K562 (cell line): ENCODE results near the gene MATCAP1. TPM values are rescaled to one million over a fixed set of nuclear protein-coding genes. Genes with fewer than 3 reads are reported as not detected.

Experiments
- ATAC-seq: fragments of 200-7000 bp; cut with Tn5 transposase; 3 replicates; pipeline ENCODE4 v1.9.1; 2020; ENCODE audit warnings: moderate library complexity
- BruUV-seq: library from RNA; stranded (reverse); fragments of 400-500 nt; replicated peaks from 2 replicates; lab custom pipeline; 2021; lab: Mats Ljungman, UMichigan
- CTCF ChIA-PET: fragments of 300-600 bp; formaldehyde crosslinking; extraction: SDS; loops from one replicate; lab custom pipeline; 2021; ENCODE audit warnings: low intra/inter-chr PET ratio; lab: Yijun Ruan, JAX
- POLR2A ChIA-PET: fragments of 300-600, 350-650 bp; sonication (Branson Sonifier 250); formaldehyde crosslinking; extraction: SDS; loops from one replicate; lab custom pipeline; 2021; ENCODE audit warnings: antibody characterized with exemption, inconsistent platforms; lab: Yijun Ruan, JAX
- DNase-seq, 4 experiments: peaks; one replicate each; pipeline versions ENCODE4 v3.0.0 to v3.0.0-alpha.2; 2011 to 2018; ENCODE audit warnings: low spot score in 3 of 4, mixed read lengths in 3 of 4; ENCODE audit errors: extremely low read depth in 1 of 4
- FAIRE-seq: peaks from 2 replicates; lab custom pipeline; 2011; peaks lifted over from hg19 to GRCh38; lab: Jason Lieb, UNC
- H2AFZ ChIP-seq: 2 replicates; pipeline ENCODE4 v1.6.0; 2011; ENCODE audit warnings: low read depth, low read length, control low read depth, inconsistent platforms
- H3K27ac ChIP-seq: fragments of 200-600 bp; 3 replicates; pipeline ENCODE4 v1.8.0; 2011; ENCODE audit warnings: low read depth, mild to moderate bottlenecking, control low read depth, inconsistent platforms, low read length, moderate library complexity, mixed read lengths; ENCODE audit errors: extremely low read depth
- H3K27me3 ChIP-seq, 2 experiments: fragments of 300-600 bp in 1 of 2; 2 replicates in 1 of 2; 3 replicates in 1 of 2; pipeline versions ENCODE4 v1.6.0 to v1.8.0; 2011; ENCODE audit warnings: inconsistent platforms in 2 of 2, low read length in 2 of 2, mild to moderate bottlenecking in 1 of 2, mixed read lengths in 1 of 2, moderate library complexity in 1 of 2; ENCODE audit not compliant: control insufficient read depth in 2 of 2, insufficient read depth in 2 of 2
- H3K36me3 ChIP-seq: fragments of 300-600 bp; 3 replicates; pipeline ENCODE4 v1.8.0; 2011; ENCODE audit warnings: mild to moderate bottlenecking, low read length, inconsistent platforms; ENCODE audit not compliant: control insufficient read depth, insufficient read depth
- H3K4me1 ChIP-seq, 2 experiments: fragments of 200-600 bp in 1 of 2; replicated peaks in 1 of 2; 2 replicates in 1 of 2; 3 replicates in 1 of 2; pipeline versions ENCODE4 v1.5.1 to v1.8.0; 2011; ENCODE audit warnings: inconsistent platforms in 2 of 2, low read length in 2 of 2, mild to moderate bottlenecking in 1 of 2, mixed read lengths in 1 of 2, moderate library complexity in 1 of 2; ENCODE audit not compliant: control insufficient read depth in 2 of 2, insufficient read depth in 2 of 2
- H3K4me2 ChIP-seq: 2 replicates; pipeline ENCODE4 v1.6.1; 2011; ENCODE audit warnings: low read length, control low read depth, inconsistent platforms, mixed read lengths; ENCODE audit not compliant: insufficient read depth
- H3K4me3 ChIP-seq: fragments of 200-600 bp; sonication (generic), shearing (Covaris generic); 2 replicates; pipeline ENCODE4 v1.5.1; 2016; ENCODE audit warnings: control low read depth, inconsistent platforms
- H3K79me2 ChIP-seq: fragments of 200-600 bp; 3 replicates; pipeline ENCODE4 v1.8.0; 2011; ENCODE audit warnings: low read length, inconsistent platforms; ENCODE audit not compliant: control insufficient read depth, insufficient read depth
- H3K9ac ChIP-seq, 2 experiments: 2 replicates each; pipeline versions ENCODE4 v1.6.0 to v1.6.1; 2011; ENCODE audit warnings: low read depth in 2 of 2, low read length in 2 of 2, control low read depth in 1 of 2, inconsistent platforms in 1 of 2, mild to moderate bottlenecking in 1 of 2, mixed read lengths in 1 of 2; ENCODE audit not compliant: insufficient read depth in 1 of 2
- H3K9me1 ChIP-seq: one replicate; pipeline ENCODE4 v1.6.0; 2011; ENCODE audit warnings: inconsistent platforms, mild to moderate bottlenecking, low read length, moderate library complexity; ENCODE audit not compliant: control insufficient read depth, insufficient read depth
- H3K9me3 ChIP-seq: replicated peaks from 2 replicates; pipeline ENCODE4 v1.5.1; 2011; ENCODE audit warnings: low read depth, low read length, inconsistent platforms; ENCODE audit not compliant: control insufficient read depth, insufficient read depth
- H4K20me1 ChIP-seq: replicated peaks from 2 replicates; pipeline ENCODE4 v1.6.1; 2011; ENCODE audit warnings: low read length, inconsistent platforms, mixed read lengths; ENCODE audit not compliant: control insufficient read depth, insufficient read depth
- BRD9 ChIP-seq: fragments of 450-650 bp; IDR thresholded peaks from 2 replicates; pipeline ENCODE4 v1.6.1; 2018; ENCODE audit warnings: low read depth; ENCODE audit not compliant: partially characterized antibody
- CTBP1 ChIP-seq: fragments of 450-650 bp; IDR thresholded peaks from 2 replicates; pipeline ENCODE4 v1.6.1; 2016; ENCODE audit warnings: borderline replicate concordance
- FOXK2 ChIP-seq, 2 experiments: fragments of 450-650 bp; IDR thresholded peaks in 1 of 2; conservative IDR thresholded peaks in 1 of 2; 2 replicates each; pipeline ENCODE4 v1.6.1; 2016; ENCODE audit warnings: low read depth in 2 of 2, mild to moderate bottlenecking in 1 of 2
- HSF4 ChIP-seq: fragments of 250-450 bp; sonication (Bioruptor Pico); IDR thresholded peaks from 2 replicates; pipeline ENCODE4 v2.1.2; 2022; ENCODE audit warnings: mild to moderate bottlenecking, moderate library complexity, borderline replicate concordance
- MTA1 ChIP-seq: fragments of 450-650 bp; IDR thresholded peaks from 2 replicates; pipeline ENCODE4 v1.6.1; 2017; ENCODE audit warnings: borderline replicate concordance
- SMC3 ChIP-seq: conservative IDR thresholded peaks from 2 replicates; pipeline ENCODE4 v1.6.1; 2011; ENCODE audit warnings: low read depth, low read length, improper control_type of control experiment; ENCODE audit not compliant: insufficient read depth
- SP1 ChIP-seq: sonication (generic); formaldehyde crosslinking; IDR thresholded peaks from 2 replicates; pipeline ENCODE4 v1.8.1; 2022; ENCODE audit warnings: mild to moderate bottlenecking, missing genetic modification reagents
- TCF7 ChIP-seq: sonication (generic); IDR thresholded peaks from 2 replicates; pipeline ENCODE4 v1.6.1; 2016; ENCODE audit warnings: antibody characterized with exemption, borderline replicate concordance
- TCF7L2 ChIP-seq: fragments of 150-350 bp; IDR thresholded peaks from 2 replicates; pipeline ENCODE4 v1.6.1; 2016; ENCODE audit warnings: low read depth, mild to moderate bottlenecking, low read length, moderate library complexity
- TEAD2 ChIP-seq: fragments of 450-650 bp; IDR thresholded peaks from 2 replicates; pipeline ENCODE4 v1.6.1; 2016; ENCODE audit warnings: missing genetic modification characterization, control low read depth, missing compliant biosample characterization
- ZNF217 ChIP-seq: sonication (generic); formaldehyde crosslinking; IDR thresholded peaks from 2 replicates; pipeline ENCODE4 v1.8.0; 2022; ENCODE audit warnings: mild to moderate bottlenecking, missing genetic modification reagents
- ZNF224 ChIP-seq: sonication (generic); formaldehyde crosslinking; IDR thresholded peaks from 2 replicates; pipeline ENCODE4 v1.8.0; 2022; ENCODE audit warnings: mild to moderate bottlenecking, missing genetic modification reagents
- ZNF282 ChIP-seq: sonication (generic); formaldehyde crosslinking; IDR thresholded peaks from 2 replicates; pipeline ENCODE4 v1.8.1; 2023; ENCODE audit warnings: missing genetic modification reagents
- ZNF444 ChIP-seq: fragments of 250-450 bp; sonication (Bioruptor Pico); IDR thresholded peaks from 2 replicates; pipeline ENCODE4 v1.4.0; 2020; ENCODE audit warnings: mild to moderate bottlenecking, moderate library complexity
- ZNF707 ChIP-seq: fragments of 250-450 bp; sonication (Bioruptor Pico); conservative IDR thresholded peaks from 2 replicates; pipeline ENCODE4 v1.8.0; 2022; ENCODE audit warnings: inconsistent platforms, mild to moderate bottlenecking, moderate library complexity
- WGBS: fragments of 100-300 bp; shearing (Covaris generic); methylation state at CpG from one replicate; pipeline ENCODE4 v1.1.6; 2016; ENCODE audit warnings: low coverage, mixed read lengths; ENCODE audit not compliant: insufficient coverage; ENCODE audit errors: missing lambda C conversion rate; 5-methylcytosine and 5-hydroxymethylcytosine counted together
- in situ Hi-C: fragments of 300-500 bp; cut with MboI; formaldehyde crosslinking; loops from 4 replicates; pipeline ENCODE4 v1.15.0; 2018; ENCODE audit warnings: inconsistent platforms, mixed read lengths
- intact Hi-C: fragments of 100-400 bp; cut with micrococcal nuclease; formaldehyde crosslinking; loops from 2 replicates; pipeline ENCODE4 v1.14.2; 2022
- polyA plus RNA-seq, 8 experiments: library from polyadenylated mRNA; depleted of rRNA in 4 of 8; stranded (reverse) in 5 of 8; unstranded in 3 of 8; fragments of >200 nt; fragmentation: Nextera tagmentation in 2 of 8; fragmentation: Illumina TruSeq in 1 of 8; extraction: Ambion mirVana in 2 of 8; extraction: Trizol in 1 of 8; gene quantifications; 2 replicates each; pipeline versions ENCODE4 v1.2.1 to v1.2.3, GENCODE V29; 2011 to 2014; ENCODE audit warnings: inconsistent platforms in 1 of 8, missing spikeins in 1 of 8
- total RNA-seq, 7 experiments: library from RNA; depleted of rRNA in 6 of 7; stranded (reverse); fragments of >200 nt in 6 of 7; fragmentation: Illumina TruSeq in 2 of 7; extraction: Trizol in 2 of 7; gene quantifications; 2 replicates each; pipeline versions ENCODE4 v1.2.1 to v1.2.3, GENCODE V29; 2011 to 2021; ENCODE audit warnings: low replicate concordance in 1 of 7
- TF ChIP-seq, protein P1 (sequence below): fragments of 450-650 bp; IDR thresholded peaks from 2 replicates; pipeline ENCODE4 v1.6.1; 2016; ENCODE audit warnings: antibody characterized with exemption

Gene MATCAP1
- total and polyA plus RNA-seq, 9 of the 15 experiments (the other 6 are each of a cell fraction or from before 2014, with no cell fraction given) = 3.4 to 20.5 (median 10.3) TPM

- no peaks in the 10 kb centered on the region for H4K20me1 ChIP-seq
- peak in 1 of 4 experiments; percentile 45 for DNase-seq
- no peak overlapping the region for H3K4me2 ChIP-seq
- intact Hi-C loops (no loop called here), in situ Hi-C loops (no loop called here)
- no peak overlapping the region for H3K27ac ChIP-seq
- POLR2A ChIA-PET = interaction anchor here (0.7 to 2.4 kb wide), 2 partner anchors 9 to 11 kb away, joined by 3 to 9 read pairs; partner anchors contain the start of gene TMEM208
- peaks cover 20 to 26% of the 10 kb centered on the region in 2 experiments for H3K4me1 ChIP-seq
- CTCF ChIA-PET = no interaction called here
- H3K27me3 ChIP-seq = no peaks in the 10 kb centered on the region
- H3K4me3 ChIP-seq = no peak overlapping the region
- TF ChIP-seq ZNF282 (CRISPR knock-in tag) (no peak), SMC3 (no peak), TCF7L2 (no peak), ZNF224 (no peak), TCF7 (no peak), ZNF217 (CRISPR knock-in tag) (no peak), HSF4 (CRISPR knock-in tag) (no peak), CTBP1 (no peak), TEAD2 (tag) (no peak), BRD9 (no peak), FOXK2 (conservative IDR thresholded peaks at IDR 0.05 in 1 of 2, IDR thresholded peaks at IDR 0.05 in 1 of 2; ENCODE audit: low read depth in 2 of 2) (no peak), ZNF707 (CRISPR knock-in tag) (no peak), ZNF444 (CRISPR knock-in tag) (no peak), SP1 (no peak), MTA1 (no peak)
- TF ChIP-seq, protein P1, sequence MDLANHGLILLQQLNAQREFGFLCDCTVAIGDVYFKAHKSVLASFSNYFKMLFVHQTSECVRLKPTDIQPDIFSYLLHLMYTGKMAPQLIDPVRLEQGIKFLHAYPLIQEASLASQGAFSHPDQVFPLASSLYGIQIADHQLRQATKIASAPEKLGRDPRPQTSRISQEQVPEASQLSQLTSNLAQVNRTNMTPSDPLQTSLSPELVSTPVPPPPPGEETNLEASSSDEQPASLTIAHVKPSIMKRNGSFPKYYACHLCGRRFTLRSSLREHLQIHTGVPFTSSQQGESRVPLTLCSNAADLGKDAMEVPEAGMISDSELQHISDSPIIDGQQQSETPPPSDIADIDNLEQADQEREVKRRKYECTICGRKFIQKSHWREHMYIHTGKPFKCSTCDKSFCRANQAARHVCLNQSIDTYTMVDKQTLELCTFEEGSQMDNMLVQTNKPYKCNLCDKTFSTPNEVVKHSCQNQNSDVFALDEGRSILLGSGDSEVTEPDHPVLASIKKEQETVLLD = no peak
- no peak for ATAC-seq
- BruUV-seq = no TSS peak
- H3K9me3 ChIP-seq = no peaks in the 10 kb centered on the region
- H2AFZ ChIP-seq = 0 out of 2 replicates have a peak overlapping the region, but pooled peaks have one; percentile 26
- H3K36me3 ChIP-seq = no peaks in the 10 kb centered on the region
- H3K9ac ChIP-seq = peak overlapping the region in 1 of 2 experiments; percentile 75; a peak in 1 of 4 replicates
- 62% methylated on average over 5 of the region's 5 CpGs for WGBS
- H3K9me1 ChIP-seq = no peaks in the 10 kb centered on the region
- H3K79me2 ChIP-seq = no peaks in the 10 kb centered on the region
- FAIRE-seq = no peak
Measured at GRCh38 chr16:67215706-67216105, 31.9 kb upstream of the MATCAP1 start.
